SK-N-SH (cell line): ENCODE data around the gene MRPL24.

ENCODE experiments used
- CTCF ChIP-seq: fragments of 200-600 bp; sonication (generic); IDR thresholded peaks from 2 replicates; pipeline ENCODE4 v1.6.1; 2017; ENCODE audit warnings: antibody characterized with exemption, mild to moderate bottlenecking, moderate library complexity
- POLR2AphosphoS5 ChIP-seq: IDR thresholded peaks from 2 replicates; pipeline ENCODE4 v1.6.1; 2012; ENCODE audit warnings: low read depth, low read length

DNA sequence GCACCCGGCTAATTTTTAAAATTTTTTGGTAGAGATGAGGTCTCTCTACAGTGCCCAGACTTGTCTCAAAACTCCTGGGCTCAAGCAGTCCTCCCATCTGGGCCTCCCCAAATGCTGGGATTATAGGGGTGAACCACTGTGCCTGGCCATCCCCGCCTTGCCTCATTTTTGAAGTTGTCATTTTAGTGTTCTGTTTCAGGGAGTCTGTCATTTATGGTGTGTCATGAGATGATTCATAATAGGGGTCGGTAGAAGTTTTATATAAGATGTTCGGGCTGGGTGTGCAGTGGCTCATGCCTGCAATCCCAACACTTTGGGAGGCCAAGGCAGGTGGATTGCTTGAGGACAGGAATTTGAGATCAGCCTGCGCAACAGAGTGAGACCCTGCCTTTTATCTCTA is 34.9 kb upstream of the MRPL24 start:
- no peak for TF ChIP-seq POLR2AphosphoS5
- TF ChIP-seq CTCF = no peak
